Ovary (tissue), 9 donors: Measurements from ENCODE around the gene CADM2. TPM values are rescaled to one million over a fixed set of nuclear protein-coding genes. Genes with fewer than 3 reads are reported as not detected.

Source experiments
- DNase-seq, 5 donors: peaks; one replicate each; pipeline ENCODE4 v3.0.0-alpha.2; 2019 to 2020
- H3K27ac ChIP-seq, 2 donors: fragments of 200-600 bp; one replicate each; pipeline versions ENCODE4 v1.5.1 to v1.8.0; 2019 to 2022
- H3K27me3 ChIP-seq: fragments of 200-600 bp; one replicate; pipeline ENCODE4 v1.8.0; 2022
- H3K36me3 ChIP-seq: fragments of 200-600 bp; sonication (generic); one replicate; pipeline ENCODE4 v1.5.1; 2019
- H3K4me1 ChIP-seq: one replicate; pipeline ENCODE4 v1.8.1; 2013; ENCODE audit warnings: mild to moderate bottlenecking, moderate library complexity; ENCODE audit not compliant: insufficient read depth
- H3K4me3 ChIP-seq: fragments of 200-600 bp; sonication (generic); one replicate; pipeline ENCODE4 v1.5.1; 2017
- H3K9me3 ChIP-seq, 2 donors: fragments of 200-600 bp in 1 of 2; sonication (generic) in 1 of 2; one replicate each; pipeline versions ENCODE4 v1.5.1 to v1.8.1; 2013 to 2019; ENCODE audit warnings: mild to moderate bottlenecking in 1 of 2, moderate library complexity in 1 of 2
- EP300 ChIP-seq: sonication (generic); formaldehyde crosslinking; IDR thresholded peaks from one replicate; pipeline ENCODE4 v1.6.1; 2017; ENCODE audit warnings: antibody characterized with exemption
- POLR2A ChIP-seq: fragments of 450-650 bp; IDR thresholded peaks from one replicate; pipeline ENCODE4 v1.6.1; 2017; ENCODE audit warnings: antibody characterized with exemption, mild to moderate bottlenecking, moderate library complexity
- WGBS, 3 donors: extraction: QIAGEN DNeasy Blood & Tissue Kit in 1 of 3; methylation state at CpG; one replicate each; pipeline versions ENCODE4 v1.1.5 to v1.1.7; 2013 to 2017; 5-methylcytosine and 5-hydroxymethylcytosine counted together
- intact Hi-C, 4 donors: fragments of 100-400 bp; cut with DNase I; formaldehyde crosslinking; loops; one replicate each; pipeline versions ENCODE4 v1.11.0 to v1.15.1; 2022 to 2023
- polyA plus RNA-seq, 2 donors: library from polyadenylated mRNA; stranded (reverse); fragments of 200-250 nt in 1 of 2; fragments of 350-450 nt in 1 of 2; fragmentation: Illumina TruSeq in 1 of 2; extraction: RNeasy Lipid Tissue Mini Kit (QIAGEN cat#74804) in 1 of 2; gene quantifications; one replicate each; pipeline ENCODE4 v1.2.3, GENCODE V29; 2013 to 2014
- total RNA-seq, 7 donors: library from RNA; depleted of rRNA in 2 of 7; stranded (reverse); fragments of >200 nt in 2 of 7; fragmentation: NEBNext Ultra II Directional in 3 of 7; extraction: Animal tissue kit (Norgen Biotek cat#: 25700) in 3 of 7; gene quantifications; one replicate each; pipeline versions ENCODE4 v1.1.0 to v1.2.4, GENCODE V29; 2016 to 2023
- TF ChIP-seq, protein P1 (sequence below), 3 donors: fragments of 450-650 bp in 2 of 3; fragments of 200-600 bp in 1 of 3; IDR thresholded peaks; one replicate each; pipeline versions ENCODE4 v1.5.1 to v1.8.0; 2016 to 2022; ENCODE audit warnings: antibody characterized with exemption in 3 of 3, mild to moderate bottlenecking in 1 of 3
- donor health status: DM: no; HTN: no; CAD: no; lungs with moderate emphysema.
- donor health status: DM: no; HTN: no; CAD: no.
- donor health status: Bipolar disorder and iron deficiency.
- donor health status: DM: yes; HTN: yes; CAD: no.
- donor health status: DM: no; HTN: no; CAD: no.
- donor health status: DM: yes; HTN: yes; CAD: no.

CADM2 gene
- total and polyA plus RNA-seq, 9 donors, result 0.20 to 1.9 (median 0.69) TPM

DNA sequence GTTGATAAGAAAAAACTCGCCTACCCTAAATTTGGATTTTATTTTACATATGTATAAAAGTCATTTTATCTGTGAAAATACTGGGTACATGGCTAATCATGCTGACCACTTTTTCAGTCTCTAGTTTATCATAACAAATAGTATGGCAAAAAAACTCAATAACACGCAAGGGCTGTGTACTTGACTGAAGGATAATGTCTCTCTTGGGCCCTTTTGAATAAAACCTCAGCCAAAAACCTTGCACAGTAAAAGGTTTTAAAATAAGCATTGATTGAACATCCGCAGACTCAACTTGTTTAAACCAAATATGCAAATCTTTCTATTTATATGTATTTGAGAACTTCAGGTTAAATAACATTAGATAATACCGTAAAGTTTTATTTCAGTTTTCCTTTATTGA, 285.3 kb downstream of the CADM2 start:
- no peak overlapping the region for H3K4me3 ChIP-seq
- H3K27me3 ChIP-seq, result no peaks in the 10 kb centered on the region
- H3K36me3 ChIP-seq, result no peaks in the 10 kb centered on the region
- H3K4me1 ChIP-seq, result no peaks in the 10 kb centered on the region
- TF ChIP-seq EP300, result no peak
- TF ChIP-seq, protein P1, sequence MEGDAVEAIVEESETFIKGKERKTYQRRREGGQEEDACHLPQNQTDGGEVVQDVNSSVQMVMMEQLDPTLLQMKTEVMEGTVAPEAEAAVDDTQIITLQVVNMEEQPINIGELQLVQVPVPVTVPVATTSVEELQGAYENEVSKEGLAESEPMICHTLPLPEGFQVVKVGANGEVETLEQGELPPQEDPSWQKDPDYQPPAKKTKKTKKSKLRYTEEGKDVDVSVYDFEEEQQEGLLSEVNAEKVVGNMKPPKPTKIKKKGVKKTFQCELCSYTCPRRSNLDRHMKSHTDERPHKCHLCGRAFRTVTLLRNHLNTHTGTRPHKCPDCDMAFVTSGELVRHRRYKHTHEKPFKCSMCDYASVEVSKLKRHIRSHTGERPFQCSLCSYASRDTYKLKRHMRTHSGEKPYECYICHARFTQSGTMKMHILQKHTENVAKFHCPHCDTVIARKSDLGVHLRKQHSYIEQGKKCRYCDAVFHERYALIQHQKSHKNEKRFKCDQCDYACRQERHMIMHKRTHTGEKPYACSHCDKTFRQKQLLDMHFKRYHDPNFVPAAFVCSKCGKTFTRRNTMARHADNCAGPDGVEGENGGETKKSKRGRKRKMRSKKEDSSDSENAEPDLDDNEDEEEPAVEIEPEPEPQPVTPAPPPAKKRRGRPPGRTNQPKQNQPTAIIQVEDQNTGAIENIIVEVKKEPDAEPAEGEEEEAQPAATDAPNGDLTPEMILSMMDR (IDR thresholded peaks at IDR 0.05), result no peak
- no peak for TF ChIP-seq POLR2A
- no peaks in the 10 kb centered on the region for H3K9me3 ChIP-seq
- no peak for DNase-seq
- no peak overlapping the region for H3K27ac ChIP-seq
- intact Hi-C loops, result no loop called here
- 32 to 68% (median 38%) methylated on average over 4 of the region's 4 CpGs for WGBS, 3 donors

DNA sequence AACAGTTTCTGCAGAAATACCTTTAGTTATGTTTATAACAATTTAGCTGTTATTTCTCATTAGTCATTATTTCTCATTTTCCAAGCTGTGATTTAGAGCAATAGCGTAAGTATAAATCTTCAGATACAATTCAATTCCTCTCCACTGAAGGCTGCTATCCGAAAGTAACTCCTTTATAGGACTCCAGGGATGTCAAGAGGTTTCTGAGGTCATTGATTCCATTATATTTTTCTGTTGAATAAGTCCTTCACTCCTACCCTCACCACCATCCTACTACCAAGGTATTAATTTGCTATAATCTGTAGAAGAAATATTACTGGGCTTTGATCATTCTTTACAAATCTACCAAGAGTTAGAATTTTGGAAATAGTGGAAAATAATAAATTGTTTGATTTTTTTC, 285.7 kb downstream of the CADM2 start:
- H3K9me3 ChIP-seq, result no peaks in the 10 kb centered on the region
- no peak for DNase-seq
- no peaks in the 10 kb centered on the region for H3K36me3 ChIP-seq
- no peak for TF ChIP-seq EP300
- TF ChIP-seq, protein P1 (IDR thresholded peaks at IDR 0.05), result no peak
- no peak for TF ChIP-seq POLR2A
- no peaks in the 10 kb centered on the region for H3K4me1 ChIP-seq
- H3K27me3 ChIP-seq, result no peaks in the 10 kb centered on the region
- 35 to 61% (median 44%) methylated on average over 2 of the region's 2 CpGs for WGBS, 3 donors
- no peak overlapping the region for H3K4me3 ChIP-seq
- intact Hi-C loops, result no loop called here
- H3K27ac ChIP-seq, result no peak overlapping the region

DNA sequence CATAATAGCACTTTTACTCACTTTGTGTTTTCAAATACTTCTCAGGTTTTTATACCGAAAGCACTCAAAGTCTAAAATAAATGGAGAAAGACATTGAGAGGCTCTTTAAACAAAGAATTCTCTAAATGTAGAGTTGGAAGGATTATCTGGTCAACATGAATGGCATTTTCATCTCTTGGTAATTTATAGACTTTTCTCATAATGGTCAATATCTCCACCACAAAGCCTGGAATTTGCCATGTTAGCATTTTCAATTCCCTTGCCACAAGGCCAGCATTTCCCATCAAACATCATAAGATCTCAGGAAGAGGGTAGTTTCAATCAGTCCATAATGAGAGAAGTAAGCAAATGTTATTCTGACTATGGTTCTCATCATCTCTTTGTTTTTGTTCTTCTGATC, 293.0 kb downstream of the CADM2 start:
- TF ChIP-seq, protein P1 (IDR thresholded peaks at IDR 0.05), result no peak
- TF ChIP-seq POLR2A (no peak), EP300 (no peak)
- H3K36me3 ChIP-seq, result no peaks in the 10 kb centered on the region
- intact Hi-C loops, result no loop called here
- H3K4me3 ChIP-seq, result no peak overlapping the region
- DNase-seq, result no peak
- H3K27me3 ChIP-seq, result no peaks in the 10 kb centered on the region
- WGBS, 3 donors, result 78 to 87% (median 85%) methylated on average over 1 of the region's 1 CpG
- no peak overlapping the region for H3K27ac ChIP-seq
- H3K4me1 ChIP-seq, result no peaks in the 10 kb centered on the region
- H3K9me3 ChIP-seq, result no peaks in the 10 kb centered on the region

DNA sequence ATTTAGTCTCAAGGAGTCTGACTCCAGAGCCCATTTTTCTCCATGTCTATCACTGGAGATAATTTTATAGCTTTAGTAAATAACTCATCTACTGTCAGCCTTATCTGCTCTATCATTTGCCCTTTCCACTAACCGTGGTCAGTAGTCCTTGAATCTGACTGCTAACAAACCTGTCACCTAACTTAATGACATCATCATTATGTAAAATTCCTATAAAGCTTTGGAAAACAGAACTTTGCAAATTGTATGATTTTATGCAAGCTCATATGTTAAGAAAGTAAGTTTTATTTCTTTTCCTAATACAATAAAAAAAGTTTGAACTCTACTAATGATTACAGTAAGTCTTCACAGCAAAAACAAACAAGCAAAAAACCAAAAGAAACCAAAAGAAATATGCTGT, 293.9 kb downstream of the CADM2 start:
- H3K27me3 ChIP-seq, result no peaks in the 10 kb centered on the region
- no peaks in the 10 kb centered on the region for H3K4me1 ChIP-seq
- no peaks in the 10 kb centered on the region for H3K9me3 ChIP-seq
- no peak for DNase-seq
- intact Hi-C loops, result no loop called here
- WGBS, 3 donors, result 17 to 28% (median 23%) methylated on average over 1 of the region's 1 CpG
- no peaks in the 10 kb centered on the region for H3K36me3 ChIP-seq
- TF ChIP-seq EP300, result no peak
- no peak for TF ChIP-seq POLR2A
- TF ChIP-seq, protein P1 (IDR thresholded peaks at IDR 0.05), result no peak
- no peak overlapping the region for H3K27ac ChIP-seq
- no peak overlapping the region for H3K4me3 ChIP-seq

DNA sequence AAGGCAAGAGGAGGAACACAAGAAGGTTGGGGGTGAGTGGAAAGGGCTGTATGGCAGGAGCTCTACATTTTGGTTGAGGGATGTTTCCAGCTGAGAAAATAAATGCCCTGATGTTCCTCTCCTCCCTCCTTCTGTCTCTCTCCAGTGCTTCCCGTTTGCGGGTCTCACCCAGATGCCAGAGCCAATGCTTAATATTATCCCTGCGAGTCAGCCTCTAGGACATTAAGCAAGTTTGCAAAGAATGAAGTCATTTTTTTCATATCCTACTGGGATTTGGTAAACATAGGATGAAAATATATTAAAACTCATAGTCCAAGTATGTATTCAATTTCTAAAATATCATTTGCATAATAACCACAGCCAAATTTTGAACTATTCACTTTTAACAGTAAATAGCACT, 295.9 kb downstream of the CADM2 start:
- intact Hi-C loops, result no loop called here
- no peaks in the 10 kb centered on the region for H3K36me3 ChIP-seq
- 68 to 79% (median 78%) methylated on average over 3 of the region's 3 CpGs for WGBS, 3 donors
- no peak overlapping the region for H3K4me3 ChIP-seq
- TF ChIP-seq EP300, result no peak
- no peaks in the 10 kb centered on the region for H3K4me1 ChIP-seq
- H3K27ac ChIP-seq, result no peak overlapping the region
- no peaks in the 10 kb centered on the region for H3K27me3 ChIP-seq
- no peaks in the 10 kb centered on the region for H3K9me3 ChIP-seq
- no peak for DNase-seq
